Endodermal cell (in vitro differentiated cells): ENCODE data around the gene ARHGEF33. TPM values are rescaled to one million over a fixed set of nuclear protein-coding genes. Genes with fewer than 3 reads are reported as not detected.

Experiments used
- DNase-seq: peaks from one replicate; pipeline ENCODE4 v3.0.0-alpha.2; 2017
- H3K27ac ChIP-seq: 2 replicates; pipeline ENCODE4 v1.5.1; 2013; ENCODE audit warnings: mild to moderate bottlenecking, low read depth, low read length, moderate library complexity
- H3K27me3 ChIP-seq: 2 replicates; pipeline ENCODE4 v1.6.1; 2013; ENCODE audit warnings: mild to moderate bottlenecking, low read length, moderate library complexity; ENCODE audit not compliant: insufficient read depth, control insufficient read depth, poor library complexity, severe bottlenecking
- H3K36me3 ChIP-seq: 2 replicates; pipeline ENCODE4 v1.7.0; 2013; ENCODE audit warnings: mild to moderate bottlenecking, low read length, moderate library complexity; ENCODE audit not compliant: control insufficient read depth, insufficient read depth
- H3K4me1 ChIP-seq: one replicate; pipeline ENCODE4 v1.7.0; 2013; ENCODE audit warnings: low read length; ENCODE audit not compliant: control insufficient read depth, insufficient read depth
- H3K4me3 ChIP-seq: 2 replicates; pipeline ENCODE4 v1.5.1; 2013; ENCODE audit warnings: mild to moderate bottlenecking, low read length, moderate library complexity
- H3K9ac ChIP-seq: 2 replicates; pipeline ENCODE4 v1.6.1; 2013; ENCODE audit warnings: mild to moderate bottlenecking, low read length, moderate library complexity; ENCODE audit not compliant: poor library complexity, severe bottlenecking; ENCODE audit errors: extremely low read depth
- H3K9me3 ChIP-seq: 2 replicates; pipeline ENCODE4 v1.6.1; 2013; ENCODE audit warnings: mild to moderate bottlenecking, low read length, moderate library complexity; ENCODE audit not compliant: control insufficient read depth
- H3K27ac Mint-ChIP-seq: 2 replicates; pipeline ENCODE4 v1.8.0; 2020; ENCODE audit warnings: mixed read lengths
- H3K27me3 Mint-ChIP-seq: 2 replicates; pipeline ENCODE4 v1.8.0; 2021; ENCODE audit warnings: mild to moderate bottlenecking, mixed read lengths; ENCODE audit not compliant: insufficient read depth
- H3K36me3 Mint-ChIP-seq: 2 replicates; pipeline ENCODE4 v1.8.0; 2020; ENCODE audit warnings: low read depth, mixed read lengths
- H3K4me1 Mint-ChIP-seq: 2 replicates; pipeline ENCODE4 v1.8.0; 2020; ENCODE audit warnings: mixed read lengths
- H3K4me3 Mint-ChIP-seq: 2 replicates; pipeline ENCODE4 v1.8.0; 2020; ENCODE audit warnings: mild to moderate bottlenecking, moderate library complexity, mixed read lengths
- H3K9me3 Mint-ChIP-seq: 2 replicates; pipeline ENCODE4 v1.8.0; 2020; ENCODE audit warnings: mild to moderate bottlenecking, mixed read lengths
- CTCF ChIP-seq: fragments of 200-600 bp; sonication (generic); conservative IDR thresholded peaks from 2 replicates; pipeline ENCODE4 v1.5.0; 2021; ENCODE audit warnings: antibody characterized with exemption, mild to moderate bottlenecking
- WGBS, 2 experiments: methylation state at CpG; one replicate each; pipeline versions ENCODE4 v1.1.5 to v1.1.7; 2013; ENCODE audit warnings: missing lambda C conversion rate in 2 of 2, mixed read lengths in 1 of 2; ENCODE audit not compliant: insufficient coverage in 1 of 2, insufficient read length in 1 of 2; 5-methylcytosine and 5-hydroxymethylcytosine counted together
- total RNA-seq, 2 donors: library from RNA; stranded (reverse); fragmentation: NEBNext Ultra II Directional in 1 of 2; extraction: Animal tissue kit (Norgen Biotek cat#: 25700) in 1 of 2; gene quantifications; 2 replicates in 1 of 2; 3 replicates in 1 of 2; pipeline ENCODE4 v1.2.1, GENCODE V29; 2021

Gene ARHGEF33
- total RNA-seq, 2 donors from 2014 or later: 0.57 to 1.00 TPM

DNA sequence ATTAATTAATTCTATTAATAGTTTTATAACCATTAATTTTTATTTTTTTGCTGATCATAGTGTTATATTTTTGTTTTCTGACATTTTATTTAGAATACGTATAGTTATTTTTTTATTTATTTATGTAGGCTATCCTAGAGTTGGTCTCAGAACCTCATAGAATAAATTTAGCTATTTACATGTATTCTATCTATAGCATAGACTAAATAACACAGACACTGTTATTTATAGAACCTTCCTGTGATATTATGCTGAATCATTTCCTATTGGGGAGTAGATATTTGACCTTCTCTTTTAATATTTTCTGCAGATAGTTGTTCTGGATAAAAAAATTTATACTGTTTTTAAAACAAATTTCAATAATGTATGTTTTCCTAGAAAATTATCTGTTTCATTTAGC lies 20.2 kb downstream of the ARHGEF33 start:
- Histone ChIP-seq H3K9me3 (no peaks in the 10 kb centered on the region), H3K36me3 (no peaks in the 10 kb centered on the region), H3K9ac (no peak overlapping the region), H3K4me1 (no peaks in the 10 kb centered on the region), H3K27me3 (no peaks in the 10 kb centered on the region), H3K4me3 (no peak overlapping the region), H3K27ac (no peak overlapping the region)
- Mint-ChIP-seq H3K27ac (no peak overlapping the region), H3K27me3 (no peaks in the 10 kb centered on the region), H3K4me1 (no peaks in the 10 kb centered on the region), H3K4me3 (no peak overlapping the region), H3K9me3 (no peaks in the 10 kb centered on the region), H3K36me3 (no peaks in the 10 kb centered on the region)
- no peak for DNase-seq
- no CpG with 5 or more reads among the region's 1 CpG for WGBS, 2 experiments
- TF ChIP-seq CTCF: no peak

- H3K27ac ChIP-seq: no peak overlapping the region
- DNase-seq: no peak
- no peak overlapping the region for H3K9ac ChIP-seq
- 100% methylated on average over 1 of the region's 1 CpG; no CpG with 5 or more reads in 1 of the 2 experiments for WGBS, 2 experiments
- no peaks in the 10 kb centered on the region for H3K36me3 ChIP-seq
- H3K36me3 Mint-ChIP-seq: no peaks in the 10 kb centered on the region
- no peaks in the 10 kb centered on the region for H3K4me1 ChIP-seq
- no peak overlapping the region for H3K27ac Mint-ChIP-seq
- H3K9me3 Mint-ChIP-seq: no peaks in the 10 kb centered on the region
- no peak overlapping the region for H3K4me3 Mint-ChIP-seq
- H3K27me3 Mint-ChIP-seq: no peaks in the 10 kb centered on the region
- no peaks in the 10 kb centered on the region for H3K4me1 Mint-ChIP-seq
- H3K9me3 ChIP-seq: no peaks in the 10 kb centered on the region
- no peak for TF ChIP-seq CTCF
- H3K4me3 ChIP-seq: no peak overlapping the region
- H3K27me3 ChIP-seq: no peaks in the 10 kb centered on the region
Measured at GRCh38 chr2:38911191-38911590, 21.5 kb downstream of the ARHGEF33 start.

- WGBS, 2 experiments: 0 to 57% methylated on average over 1 of the region's 1 CpG
- no peak overlapping the region for H3K9ac ChIP-seq
- Mint-ChIP-seq H3K4me3 (no peak overlapping the region), H3K9me3 (no peaks in the 10 kb centered on the region), H3K27ac (no peak overlapping the region), H3K36me3 (no peaks in the 10 kb centered on the region), H3K4me1 (no peaks in the 10 kb centered on the region), H3K27me3 (no peaks in the 10 kb centered on the region)
- H3K27ac ChIP-seq: no peak overlapping the region
- H3K27me3 ChIP-seq: no peaks in the 10 kb centered on the region
- no peaks in the 10 kb centered on the region for H3K36me3 ChIP-seq
- H3K9me3 ChIP-seq: no peaks in the 10 kb centered on the region
- no peak overlapping the region for H3K4me3 ChIP-seq
- no peak for TF ChIP-seq CTCF
- H3K4me1 ChIP-seq: no peaks in the 10 kb centered on the region
- DNase-seq: no peak
Measured at GRCh38 chr2:38912619-38913018, 22.9 kb downstream of the ARHGEF33 start.
